NCI-H82 treated with DMSO at 0.1 percent for 48 hours (cell line): Measurements from ENCODE around the gene CFAP77.

Experiments
- DNase-seq: peaks from one replicate; lab custom pipeline; 2025; ENCODE audit not compliant: unreplicated experiment; lab: John Stamatoyannopoulos, UW

The CFAP77 gene

DNA sequence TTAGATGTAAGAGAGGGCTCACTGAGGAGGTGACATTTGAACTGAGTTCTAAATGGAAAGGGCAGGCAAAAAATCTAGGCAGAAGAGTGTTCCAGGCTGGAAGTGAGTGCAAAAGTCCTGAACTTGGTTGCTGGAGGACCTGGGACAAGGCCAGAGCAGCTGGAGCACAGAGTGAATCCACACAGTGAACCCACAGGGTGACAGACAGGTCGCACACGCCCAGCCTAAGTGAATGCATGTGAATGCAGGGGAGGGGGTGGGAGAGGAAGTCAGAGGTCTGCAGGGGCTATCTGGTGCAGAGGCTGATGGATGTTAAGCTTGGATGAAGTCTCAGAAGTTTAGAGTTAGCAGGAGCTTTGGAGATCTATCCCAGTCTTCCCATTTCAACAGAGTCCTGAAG lies 2.8 kb upstream of the CFAP77 start:
- DNase-seq, result no peak

DNA sequence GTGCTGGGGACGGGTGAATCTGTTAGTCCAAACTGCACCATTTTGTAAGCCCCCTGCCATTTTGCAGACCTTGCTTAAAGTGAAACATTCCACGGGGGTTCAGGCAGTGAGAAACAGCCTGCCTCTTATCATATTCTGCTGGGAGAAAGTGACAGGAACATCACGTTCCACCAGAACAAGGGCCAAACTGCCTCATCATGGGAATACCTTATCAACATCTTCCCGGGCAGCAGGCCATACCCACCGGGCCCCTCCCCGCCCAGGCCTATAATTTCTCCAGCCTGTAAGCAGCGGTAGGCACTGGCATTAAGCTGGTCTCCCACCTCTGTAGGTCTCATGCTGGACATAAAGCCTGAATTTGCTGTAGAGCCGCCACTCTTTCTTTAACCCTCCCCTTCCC lies 1.5 kb upstream of the CFAP77 start:
- DNase-seq, result no peak

GRCh38 chr9:132410642-132411041 lies 631 bp downstream of the CFAP77 start:
- DNase-seq, result no peak

DNA sequence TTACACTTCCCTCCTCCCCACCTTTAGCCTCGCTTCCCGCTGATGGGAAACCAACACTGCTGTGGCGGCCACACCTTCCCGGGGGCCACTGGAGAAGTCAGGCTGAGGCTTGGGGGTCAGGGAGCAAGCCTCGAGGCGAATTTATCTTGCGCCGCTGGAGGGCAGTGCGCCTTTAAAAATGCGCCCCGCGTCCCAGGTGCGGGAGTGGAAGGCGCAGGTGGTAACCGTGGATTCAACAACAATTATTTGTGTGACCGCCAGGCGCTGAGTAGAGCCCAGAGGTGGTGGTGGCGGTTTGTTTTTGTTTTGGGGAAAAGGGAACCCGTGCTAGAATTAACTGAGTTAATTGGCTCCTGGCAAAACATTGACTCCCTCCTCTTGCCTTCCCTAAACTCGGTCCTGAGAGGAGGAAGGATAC lies 1.1 kb downstream of the CFAP77 start:
- DNase-seq, result no peak

- no peak for DNase-seq
Measured at GRCh38 chr9:132412089-132412488, 2.1 kb downstream of the CFAP77 start.

GRCh38 chr9:132413926-132414325 lies 3.9 kb downstream of the CFAP77 start:
- no peak for DNase-seq

DNA sequence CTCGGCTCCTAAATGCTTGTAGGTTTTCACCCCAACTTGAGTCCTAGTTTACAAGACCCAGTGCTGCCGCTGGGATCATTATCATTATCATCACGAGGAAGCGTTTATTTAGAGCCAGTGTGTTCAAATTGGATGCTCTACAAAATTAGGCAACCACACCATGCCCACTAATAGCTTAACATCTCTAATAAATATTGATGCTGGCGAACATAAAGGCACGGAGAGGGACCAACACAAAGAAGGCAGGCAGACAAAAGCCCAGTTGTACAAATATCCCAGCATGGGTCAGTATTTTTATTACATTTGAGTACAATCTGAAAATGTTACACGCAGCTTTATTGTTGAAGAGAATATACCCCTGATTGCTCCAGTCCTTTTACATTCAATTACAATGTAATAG lies 4.7 kb downstream of the CFAP77 start:
- no peak for DNase-seq

- DNase-seq, result no peak
Measured at GRCh38 chr9:132415181-132415580, 5.2 kb downstream of the CFAP77 start.

DNA sequence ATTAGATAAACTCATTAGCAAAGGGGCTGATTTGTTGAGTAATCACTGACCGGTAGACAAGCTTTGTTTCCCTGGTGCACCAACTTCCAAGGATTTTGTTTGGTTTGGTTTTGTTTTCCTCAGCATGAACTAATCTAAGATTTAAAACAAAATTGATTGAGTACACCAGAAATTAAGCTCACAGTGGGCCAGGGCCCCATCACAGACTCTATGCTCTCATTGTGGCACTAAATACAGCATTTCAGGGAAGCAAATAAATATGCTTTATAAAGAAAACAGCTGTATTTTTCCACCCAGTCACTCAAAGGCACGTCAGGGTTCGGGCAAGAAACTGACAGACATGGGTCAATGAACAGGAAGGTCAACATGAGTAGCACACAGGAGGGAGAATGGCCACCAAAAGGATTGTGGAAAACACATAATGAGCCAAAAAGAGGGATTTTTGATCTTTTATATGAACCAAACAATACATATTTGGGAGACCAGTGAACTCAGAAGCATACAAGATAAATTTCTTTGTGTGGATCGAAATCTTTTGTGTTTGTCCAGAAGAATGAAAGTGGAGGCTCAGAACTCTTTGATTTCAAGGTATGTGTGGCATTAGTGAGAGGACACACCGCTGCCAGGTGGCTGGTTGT lies 8.8 kb downstream of the CFAP77 start:
- no peak for DNase-seq

DNA sequence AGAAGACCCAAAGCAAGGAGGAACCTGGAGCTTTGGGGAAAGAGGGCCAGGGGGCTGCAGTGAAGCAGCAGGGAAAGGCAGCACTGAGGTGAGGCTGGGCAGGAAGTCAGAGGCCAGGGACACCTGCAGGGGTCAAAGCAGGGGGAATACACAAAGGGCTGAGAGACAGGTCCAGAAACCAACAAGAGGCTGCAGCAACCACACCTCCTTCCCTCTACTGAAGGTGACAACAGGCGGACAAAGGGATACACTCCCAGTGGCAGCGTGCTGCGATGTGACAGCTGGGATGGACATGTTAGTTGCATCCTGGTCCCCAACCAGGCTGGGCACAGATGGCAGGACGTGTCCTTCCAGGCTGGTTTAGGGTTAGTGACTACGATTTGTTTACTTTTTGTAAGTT lies 12.6 kb downstream of the CFAP77 start:
- DNase-seq, result no peak

GRCh38 chr9:132423503-132423902 lies 13.5 kb downstream of the CFAP77 start:
- DNase-seq, result no peak

DNA sequence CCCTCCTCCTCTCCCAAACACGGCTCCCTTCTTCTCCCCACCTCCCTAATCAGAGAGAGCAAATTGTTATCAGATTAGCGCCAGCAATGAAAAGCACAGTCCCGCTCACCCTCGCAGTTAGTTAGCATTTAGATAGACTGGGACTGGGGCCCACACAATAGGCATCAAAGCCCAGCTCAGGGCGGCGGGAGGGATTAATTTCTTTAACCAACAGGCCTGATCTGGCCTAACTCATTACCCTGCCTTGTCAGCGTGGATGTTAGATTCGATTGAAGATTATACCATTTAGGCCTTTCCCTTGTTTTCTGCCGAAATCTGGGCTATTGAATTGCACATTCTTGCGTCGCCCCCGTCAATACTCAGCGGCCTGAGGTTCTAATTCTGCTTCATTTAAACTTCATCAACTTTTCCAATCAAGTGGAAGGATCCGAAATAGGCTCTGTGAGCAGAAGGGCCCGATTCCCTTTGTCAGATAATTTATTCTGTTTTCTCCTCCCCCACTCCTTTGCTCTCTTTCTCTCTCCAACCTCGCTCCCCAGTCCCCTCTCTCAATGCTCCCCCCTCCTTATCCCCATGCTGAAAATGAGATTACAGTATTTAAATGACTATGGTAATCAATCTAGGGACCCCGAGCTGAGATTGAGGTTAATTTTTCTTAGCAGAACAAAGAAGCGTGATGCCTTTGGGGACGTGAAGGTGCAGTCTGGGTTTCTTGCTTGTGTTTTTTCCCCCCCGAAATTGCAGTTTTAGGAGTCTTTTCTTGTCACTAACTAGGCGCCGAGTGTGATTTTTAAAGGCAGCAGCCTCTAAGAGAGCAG lies 15.1 kb downstream of the CFAP77 start:
- DNase-seq, result peak; percentile 57

GRCh38 chr9:132425675-132426062 lies 15.7 kb downstream of the CFAP77 start:
- no peak for DNase-seq

DNA sequence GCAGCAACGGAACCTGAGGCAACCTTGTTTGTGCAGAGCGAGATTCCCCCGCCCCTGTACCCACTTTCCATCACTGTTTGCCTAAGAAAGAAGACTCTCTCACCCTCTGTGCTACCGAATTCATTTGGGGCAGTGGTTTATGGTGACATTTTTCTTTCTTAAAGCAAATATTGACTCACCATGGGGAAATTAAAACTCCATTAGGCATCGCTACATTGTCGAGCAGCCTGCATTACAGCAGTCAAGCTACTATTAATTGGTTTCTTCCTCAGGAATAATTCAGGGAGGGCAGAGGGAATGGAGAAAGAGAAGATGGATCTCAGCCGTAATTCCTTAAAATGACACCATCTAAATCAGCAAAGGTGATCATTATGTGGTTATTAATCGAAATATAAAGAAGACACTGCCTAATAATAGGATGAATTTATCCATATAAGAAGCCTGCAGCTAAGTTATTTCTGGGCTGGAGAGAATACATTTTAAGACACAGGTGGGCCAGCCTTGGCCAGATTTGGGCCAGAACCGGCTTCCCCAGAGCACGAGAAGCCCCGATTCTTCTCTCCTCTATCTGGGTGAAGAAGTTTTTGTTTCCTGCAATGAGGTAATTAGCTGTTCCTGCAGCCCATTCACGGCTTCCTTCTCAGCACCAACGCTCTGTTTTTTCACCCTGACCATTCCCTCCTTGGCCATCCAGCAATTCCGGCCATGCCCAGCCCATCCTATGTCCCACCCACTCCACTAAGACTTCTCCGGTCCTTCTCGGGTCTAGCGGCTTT lies 16.8 kb downstream of the CFAP77 start:
- DNase-seq, result no peak

- DNase-seq, result no peak
Measured at GRCh38 chr9:132430998-132431397, 21.0 kb downstream of the CFAP77 start.

- DNase-seq, result no peak
Measured at GRCh38 chr9:132434881-132435280, 24.9 kb downstream of the CFAP77 start.

- no peak for DNase-seq
Measured at GRCh38 chr9:132439153-132439552, 29.1 kb downstream of the CFAP77 start.

- DNase-seq, result no peak
Measured at GRCh38 chr9:132440735-132441134, 30.7 kb downstream of the CFAP77 start.

DNA sequence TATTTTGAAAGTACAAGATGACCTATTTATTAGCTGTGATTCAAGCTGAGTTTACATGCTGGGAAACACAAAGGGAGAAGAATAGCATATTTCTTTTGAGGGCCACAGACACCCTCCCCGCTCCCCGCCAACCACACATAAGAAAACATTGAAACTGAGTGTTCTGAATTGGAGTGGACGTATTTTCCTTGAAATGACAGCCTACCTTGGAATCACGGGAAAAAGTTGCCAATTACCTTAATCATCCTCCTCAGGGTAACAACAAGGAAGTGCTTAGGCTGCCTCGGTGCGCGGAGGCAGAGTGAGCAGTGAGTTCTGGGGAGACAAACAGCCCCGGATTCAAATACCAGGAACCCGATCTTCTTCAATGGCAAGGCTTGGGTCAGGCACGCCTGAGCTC lies 31.4 kb downstream of the CFAP77 start:
- no peak for DNase-seq

DNA sequence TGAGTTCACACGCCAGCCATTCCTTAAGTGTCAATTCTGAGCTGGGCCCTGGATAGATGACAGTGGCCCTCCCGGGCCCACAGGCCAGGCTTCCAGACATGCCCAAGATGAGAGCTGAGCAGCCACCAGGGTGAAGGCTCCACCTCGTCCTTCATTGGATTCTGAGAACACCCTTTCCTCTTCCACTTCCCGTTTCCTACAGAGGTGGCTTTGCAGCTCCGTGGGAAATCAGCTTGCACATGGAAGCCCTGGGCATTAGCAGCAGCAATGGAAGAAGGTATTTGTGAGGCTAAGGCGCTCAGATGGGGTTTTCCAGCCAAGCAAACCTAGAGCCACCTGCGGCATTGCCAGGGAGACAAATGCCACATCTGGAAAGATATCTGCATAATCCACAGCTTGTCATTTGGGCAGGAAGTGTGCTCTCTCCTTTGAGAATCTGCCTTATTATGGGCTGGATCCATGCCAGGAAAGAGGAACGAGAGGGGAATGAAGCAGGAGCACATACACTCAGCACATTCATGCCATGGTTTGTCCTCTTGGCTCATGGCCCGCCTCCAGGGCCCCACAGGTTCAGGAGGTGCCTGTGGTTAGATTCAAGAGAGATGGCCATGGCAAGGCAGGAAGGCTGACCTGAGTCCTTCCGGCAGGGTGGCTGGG lies 34.1 kb downstream of the CFAP77 start:
- no peak for DNase-seq

- DNase-seq, result no peak
Measured at GRCh38 chr9:132446887-132447286, 36.9 kb downstream of the CFAP77 start.
